ENCODE data around the gene CCDC187.

- TF ChIP-seq SMAD4 (CRISPR knock-in tag; IDR thresholded peaks at IDR 0.05) (no peak), IRF2 (CRISPR knock-in tag; IDR thresholded peaks at IDR 0.05; ENCODE audit: borderline replicate concordance, low read depth) (no peak), CTCF (IDR thresholded peaks at IDR 0.05) (no peak)
Observed at GRCh38 chr9:136235709-136236455, 68.0 kb downstream of the CCDC187 start.
